Activated T-cell treated with anti-CD3 and anti-CD28 coated beads for 4 hours (primary cell): ENCODE data around the gene POLE.

ENCODE experiments used
- DNase-seq: peaks from one replicate; pipeline ENCODE4 v3.0.0-alpha.2; 2020

The POLE gene

GRCh38 chr12:132675757-132676432, 11.2 kb downstream of the POLE start:
- no peak for DNase-seq

- DNase-seq, result no peak
These were observed 12.6 kb downstream of the POLE start for GRCh38 chr12:132674561-132674960.

- DNase-seq, result no peak
These were observed 13.6 kb downstream of the POLE start for GRCh38 chr12:132673288-132674179.

GRCh38 chr12:132672678-132673077, 14.5 kb downstream of the POLE start:
- DNase-seq, result no peak

- DNase-seq, result no peak
These were observed 15.0 kb downstream of the POLE start for GRCh38 chr12:132672116-132672515.

- no peak for DNase-seq
These were observed 17.8 kb downstream of the POLE start for GRCh38 chr12:132669166-132669879.

- no peak for DNase-seq
These were observed 18.7 kb downstream of the POLE start for GRCh38 chr12:132668191-132669088.

GRCh38 chr12:132665794-132666193, 21.3 kb downstream of the POLE start:
- no peak for DNase-seq

GRCh38 chr12:132665149-132665491, 22.0 kb downstream of the POLE start:
- no peak for DNase-seq

GRCh38 chr12:132664206-132665148, 22.7 kb downstream of the POLE start:
- no peak for DNase-seq

GRCh38 chr12:132662901-132663755, 24.0 kb downstream of the POLE start:
- DNase-seq, result no peak

GRCh38 chr12:132661972-132662371, 25.2 kb downstream of the POLE start:
- DNase-seq, result no peak

- no peak for DNase-seq
These were observed 26.1 kb downstream of the POLE start for GRCh38 chr12:132660996-132661395.

GRCh38 chr12:132660052-132660451, 27.1 kb downstream of the POLE start:
- DNase-seq, result no peak

- DNase-seq, result no peak
These were observed 28.0 kb downstream of the POLE start for GRCh38 chr12:132659146-132659545.

GRCh38 chr12:132658149-132658894, 28.8 kb downstream of the POLE start:
- DNase-seq, result no peak

GRCh38 chr12:132657004-132657727, 30.0 kb downstream of the POLE start:
- no peak for DNase-seq

- DNase-seq, result no peak
These were observed 33.4 kb downstream of the POLE start for GRCh38 chr12:132653567-132654290.
